H1 (cell line): ENCODE data around the gene ASTL. TPM values are rescaled to one million over a fixed set of nuclear protein-coding genes. Genes with fewer than 3 reads are reported as not detected.

Experiments used
- CTCF ChIA-PET: fragments of 300-600 bp; sonication (Branson Sonifier 250); formaldehyde crosslinking; loops from one replicate; lab custom pipeline; 2021; ENCODE audit not compliant: partially characterized antibody; lab: Charles Lee
- POLR2A ChIA-PET: fragments of 300-600 bp; sonication (Branson Sonifier 250); formaldehyde crosslinking; loops from one replicate; lab custom pipeline; 2021; ENCODE audit warnings: inconsistent platforms; ENCODE audit not compliant: partially characterized antibody; lab: Charles Lee
- DNase-seq, 2 experiments: peaks; one replicate each; pipeline versions ENCODE4 v3.0.0 to v3.0.0-alpha.2; 2010 to 2022; ENCODE audit warnings: low spot score in 2 of 2, low read depth in 1 of 2, mixed read lengths in 1 of 2
- FAIRE-seq: peaks from 2 replicates; lab custom pipeline; 2011; peaks lifted over from hg19 to GRCh38; lab: Jason Lieb, UNC
- H2AFZ ChIP-seq: 2 replicates; pipeline ENCODE4 v1.8.1; 2012; ENCODE audit warnings: low read length, inconsistent platforms
- H2AK5ac ChIP-seq: 2 replicates; pipeline ENCODE4 v1.6.1; 2013; ENCODE audit warnings: low read depth, low read length
- H2BK120ac ChIP-seq: replicated peaks from 2 replicates; pipeline ENCODE3; 2013; ENCODE audit warnings: low read depth, low read length, inconsistent platforms
- H2BK12ac ChIP-seq: 2 replicates; pipeline ENCODE4 v1.6.1; 2013; ENCODE audit warnings: low read depth, low read length
- H2BK15ac ChIP-seq: 2 replicates; pipeline ENCODE4 v1.6.1; 2013; ENCODE audit warnings: low read length
- H2BK20ac ChIP-seq: 2 replicates; pipeline ENCODE4 v1.6.1; 2013; ENCODE audit warnings: low read length
- H2BK5ac ChIP-seq: 2 replicates; pipeline ENCODE4 v1.6.1; 2013; ENCODE audit warnings: low read depth, low read length
- H3K14ac ChIP-seq: 2 replicates; pipeline ENCODE4 v1.6.1; 2013; ENCODE audit warnings: inconsistent platforms; ENCODE audit not compliant: insufficient read length
- H3K18ac ChIP-seq: 2 replicates; pipeline ENCODE4 v1.6.1; 2013; ENCODE audit warnings: low read length; ENCODE audit errors: extremely low read depth
- H3K23ac ChIP-seq: 2 replicates; pipeline ENCODE4 v1.6.1; 2013; ENCODE audit warnings: inconsistent platforms; ENCODE audit not compliant: insufficient read length
- H3K23me2 ChIP-seq: 2 replicates; pipeline ENCODE4 v1.6.1; 2013; ENCODE audit warnings: low read depth, low read length
- H3K27ac ChIP-seq: 2 replicates; pipeline ENCODE4 v1.6.1; 2011; ENCODE audit warnings: low read depth, low read length, inconsistent platforms
- H3K27me3 ChIP-seq, 4 experiments: replicated peaks in 1 of 4; 1 replicate in 1 of 4; 2 replicates in 3 of 4; pipeline versions ENCODE4 v1.6.1 to v1.8.1; 2011 to 2013; ENCODE audit warnings: low read length in 3 of 4, mild to moderate bottlenecking in 3 of 4, inconsistent platforms in 2 of 4, mixed read lengths in 2 of 4, moderate library complexity in 1 of 4; ENCODE audit not compliant: control insufficient read depth in 3 of 4, insufficient read depth in 3 of 4; ENCODE audit errors: extremely low read depth in 1 of 4
- H3K36me3 ChIP-seq, 4 experiments: 2 replicates each; pipeline versions ENCODE4 v1.6.1 to v1.8.1; 2011 to 2013; ENCODE audit warnings: mild to moderate bottlenecking in 4 of 4, low read length in 3 of 4, moderate library complexity in 2 of 4, control low read depth in 1 of 4, inconsistent platforms in 1 of 4; ENCODE audit not compliant: insufficient read depth in 4 of 4, control insufficient read depth in 2 of 4
- H3K4ac ChIP-seq: replicated peaks from 2 replicates; pipeline ENCODE3; 2013; ENCODE audit warnings: low read length, low read depth, mixed read lengths, inconsistent platforms; ENCODE audit not compliant: insufficient read length
- H3K4me1 ChIP-seq, 4 experiments: replicated peaks in 1 of 4; 1 replicate in 1 of 4; 2 replicates in 3 of 4; pipeline versions ENCODE4 v1.6.1 to v1.8.1; 2011 to 2013; ENCODE audit warnings: low read length in 3 of 4, inconsistent platforms in 2 of 4, mixed read lengths in 1 of 4; ENCODE audit not compliant: insufficient read depth in 4 of 4, control insufficient read depth in 3 of 4
- H3K4me2 ChIP-seq, 2 experiments: 2 replicates each; pipeline versions ENCODE4 v1.6.1 to v1.8.1; 2011 to 2013; ENCODE audit warnings: low read depth in 2 of 2, low read length in 2 of 2, control low read depth in 1 of 2, inconsistent platforms in 1 of 2, mild to moderate bottlenecking in 1 of 2; ENCODE audit not compliant: insufficient read depth in 1 of 2
- H3K4me3 ChIP-seq, 4 experiments: fragments of 200-600, 300-600 bp in 1 of 4; sonication (generic), shearing (Covaris generic), sonication (Bioruptor Twin) in 1 of 4; 2 replicates each; pipeline versions ENCODE4 v1.5.1 to v1.8.1; 2011 to 2016; ENCODE audit warnings: low read length in 4 of 4, low read depth in 3 of 4, control low read depth in 2 of 4, inconsistent platforms in 2 of 4, mild to moderate bottlenecking in 2 of 4, mixed read lengths in 1 of 4, moderate library complexity in 1 of 4; ENCODE audit not compliant: insufficient read depth in 2 of 4; ENCODE audit errors: extremely low read depth in 1 of 4
- H3K56ac ChIP-seq: replicated peaks from 2 replicates; pipeline ENCODE3; 2013; ENCODE audit warnings: low read depth, mild to moderate bottlenecking, mixed read lengths, low read length, inconsistent platforms; ENCODE audit not compliant: insufficient read length
- H3K79me1 ChIP-seq: 2 replicates; pipeline ENCODE4 v1.6.1; 2013; ENCODE audit warnings: low read depth, low read length, control low read depth
- H3K79me2 ChIP-seq, 2 experiments: 2 replicates each; pipeline versions ENCODE4 v1.6.1 to v1.8.1; 2012 to 2013; ENCODE audit warnings: low read length in 2 of 2, mild to moderate bottlenecking in 2 of 2, inconsistent platforms in 1 of 2; ENCODE audit not compliant: insufficient read depth in 2 of 2, control insufficient read depth in 1 of 2
- H3K9ac ChIP-seq, 4 experiments: replicated peaks in 1 of 4; 1 replicate in 1 of 4; 2 replicates in 3 of 4; pipeline versions ENCODE4 v1.6.1 to v1.8.1; 2011 to 2013; ENCODE audit warnings: low read depth in 3 of 4, low read length in 3 of 4, control low read depth in 2 of 4, mild to moderate bottlenecking in 2 of 4, moderate library complexity in 2 of 4, inconsistent platforms in 1 of 4; ENCODE audit errors: extremely low read depth in 1 of 4
- H3K9me3 ChIP-seq, 2 experiments: 2 replicates each; pipeline versions ENCODE4 v1.6.1 to v1.8.1; 2012 to 2013; ENCODE audit warnings: mild to moderate bottlenecking in 2 of 2, moderate library complexity in 2 of 2, control low read depth in 1 of 2, inconsistent platforms in 1 of 2, low read depth in 1 of 2, low read length in 1 of 2, mixed read lengths in 1 of 2; ENCODE audit not compliant: insufficient read depth in 2 of 2
- H4K20me1 ChIP-seq, 2 experiments: replicated peaks in 1 of 2; 2 replicates each; pipeline versions ENCODE3 to v1.8.1; 2011 to 2013; ENCODE audit warnings: inconsistent platforms in 2 of 2, low read length in 2 of 2, mild to moderate bottlenecking in 1 of 2; ENCODE audit not compliant: insufficient read depth in 2 of 2, control insufficient read depth in 1 of 2
- H4K5ac ChIP-seq: 2 replicates; pipeline ENCODE4 v1.6.1; 2013; ENCODE audit warnings: low read length, low read depth, mixed read lengths, inconsistent platforms; ENCODE audit not compliant: insufficient read length
- H4K8ac ChIP-seq: 2 replicates; pipeline ENCODE4 v1.8.0; 2013; ENCODE audit warnings: mild to moderate bottlenecking, moderate library complexity, low read length, inconsistent platforms; ENCODE audit not compliant: insufficient read depth; ENCODE audit errors: extremely low read depth
- H4K91ac ChIP-seq: replicated peaks from 2 replicates; pipeline ENCODE3; 2013; ENCODE audit warnings: low read length, mixed read lengths, inconsistent platforms; ENCODE audit not compliant: insufficient read length
- BACH1 ChIP-seq: IDR thresholded peaks from 2 replicates; pipeline ENCODE4 v1.6.1; 2012; ENCODE audit warnings: low read length, improper control_type of control experiment
- CREB1 ChIP-seq: IDR thresholded peaks from 2 replicates; pipeline ENCODE4 v1.6.1; 2012; ENCODE audit warnings: inconsistent platforms
- CTBP2 ChIP-seq: IDR thresholded peaks from 2 replicates; pipeline ENCODE4 v1.7.0; 2011; ENCODE audit warnings: borderline replicate concordance, mild to moderate bottlenecking, moderate library complexity, mixed read lengths, low read length; ENCODE audit not compliant: insufficient read depth, insufficient read length
- EGR1 ChIP-seq: IDR thresholded peaks from 2 replicates; pipeline ENCODE4 v1.6.1; 2011; ENCODE audit warnings: low read depth, low read length, borderline replicate concordance
- KDM4A ChIP-seq: IDR thresholded peaks from one replicate; pipeline ENCODE4 v1.7.1; 2012; ENCODE audit warnings: low read depth, mild to moderate bottlenecking, moderate library complexity, low read length, inconsistent platforms; ENCODE audit not compliant: severe bottlenecking
- KDM5A ChIP-seq: fragments of 200-600 bp; IDR thresholded peaks from 2 replicates; pipeline ENCODE4 v1.7.1; 2012; ENCODE audit warnings: mild to moderate bottlenecking, low read length, inconsistent platforms, mixed read lengths
- NANOG ChIP-seq: IDR thresholded peaks from 2 replicates; pipeline ENCODE4 v1.6.1; 2011; ENCODE audit warnings: low read length, low read depth, mild to moderate bottlenecking, inconsistent platforms; ENCODE audit not compliant: insufficient read depth, poor library complexity, severe bottlenecking
- PHF8 ChIP-seq: fragments of 200-600 bp; sonication (generic); conservative IDR thresholded peaks from 2 replicates; pipeline ENCODE4 v1.7.1; 2012; ENCODE audit warnings: low read depth, mild to moderate bottlenecking, inconsistent platforms, low read length, moderate library complexity
- RFX5 ChIP-seq: IDR thresholded peaks from 2 replicates; pipeline ENCODE4 v1.6.1; 2011; ENCODE audit warnings: low read depth, low read length, improper control_type of control experiment, borderline replicate concordance
- SAP30 ChIP-seq: fragments of 300-600 bp; sonication (generic); IDR thresholded peaks from 2 replicates; pipeline ENCODE4 v1.7.1; 2012; ENCODE audit warnings: low read length, moderate library complexity, mild to moderate bottlenecking, inconsistent platforms; ENCODE audit not compliant: insufficient read depth, insufficient replicate concordance
- SIRT6 ChIP-seq: IDR thresholded peaks from one replicate; pipeline ENCODE4 v1.7.1; 2012; ENCODE audit warnings: low read length, inconsistent platforms
- SP4 ChIP-seq: IDR thresholded peaks from 2 replicates; pipeline ENCODE4 v1.6.1; 2012; ENCODE audit warnings: low read length, inconsistent platforms
- WGBS, 2 experiments: shearing (Covaris generic) in 1 of 2; methylation state at CpG; one replicate each; pipeline versions ENCODE4 v1.1.6 to v1.1.7; 2013 to 2015; ENCODE audit warnings: low lambda C conversion rate in 2 of 2, mixed read lengths in 2 of 2, inconsistent platforms in 1 of 2, low coverage in 1 of 2, missing lambda C conversion rate in 1 of 2; ENCODE audit not compliant: insufficient replicate concordance in 2 of 2, insufficient coverage in 1 of 2, insufficient read length in 1 of 2; ENCODE audit errors: extremely low coverage in 1 of 2, missing lambda C conversion rate in 1 of 2; 5-methylcytosine and 5-hydroxymethylcytosine counted together
- polyA plus RNA-seq, 7 experiments: library from polyadenylated mRNA; depleted of rRNA in 3 of 7; stranded (reverse) in 5 of 7; unstranded in 2 of 7; fragments of >200 nt in 5 of 7; fragments of 200-250 nt in 2 of 7; gene quantifications; 1 replicate in 5 of 7; 2 replicates in 1 of 7; 4 replicates in 1 of 7; pipeline versions ENCODE4 v1.2.1 to v1.2.3, GENCODE V29; 2011 to 2013; ENCODE audit warnings: missing spikeins in 2 of 7, mixed read lengths in 2 of 7
- total RNA-seq: library from RNA; stranded (reverse); fragmentation: NEBNext Ultra II Directional; extraction: Animal tissue kit (Norgen Biotek cat#: 25700); gene quantifications from 2 replicates; pipeline ENCODE4 v1.2.1, GENCODE V29; 2021

Gene ASTL
- total and polyA plus RNA-seq, 2 of the 8 experiments (the other 6 are each of a cell fraction or from before 2014, with no cell fraction given), result 0.60 to 1.4 TPM

- no peak overlapping the region for H4K91ac ChIP-seq
- no peak overlapping the region for H4K8ac ChIP-seq
- no peaks in the 10 kb centered on the region for H3K79me1 ChIP-seq
- no peaks in the 10 kb centered on the region; a peak in 1 of 7 replicates for H3K27me3 ChIP-seq
- no peak overlapping the region for H3K4me3 ChIP-seq
- H4K20me1 ChIP-seq, result no peaks in the 10 kb centered on the region
- POLR2A ChIA-PET, result interaction anchor here (1.5 kb wide), 1 partner anchor 13 kb away, joined by 3 read pairs; no protein-coding TSS in a partner anchor
- H3K36me3 ChIP-seq, result no peaks in the 10 kb centered on the region
- no peak overlapping the region for H2AK5ac ChIP-seq
- no peak overlapping the region for H3K23ac ChIP-seq
- H3K56ac ChIP-seq, result no peak overlapping the region
- no peak overlapping the region for H3K14ac ChIP-seq
- H2BK12ac ChIP-seq, result no peak overlapping the region
- 0 out of 2 replicates have a peak overlapping the region, but pooled peaks have one; percentile 44 for H2BK5ac ChIP-seq
- no peaks in the 10 kb centered on the region for H3K9me3 ChIP-seq
- no peak overlapping the region for H2BK120ac ChIP-seq
- H4K5ac ChIP-seq, result no peak overlapping the region
- peaks cover 0 to 17% (median 4%) of the 10 kb centered on the region in 4 experiments; a peak in 6 of 7 replicates for H3K4me1 ChIP-seq
- H3K4me2 ChIP-seq, result no peak overlapping the region
- no peak overlapping the region for H3K27ac ChIP-seq
- no peak overlapping the region for H3K4ac ChIP-seq
- no peak overlapping the region for H2BK15ac ChIP-seq
- WGBS, 2 experiments, result 92% methylated on average over 5 of the region's 5 CpGs; no CpG with 5 or more reads in 1 of the 2 experiments
- no peak overlapping the region for H2BK20ac ChIP-seq
- CTCF ChIA-PET, result interaction anchor here (0.5 to 1.1 kb wide), 2 partner anchors 17 to 115 kb away, joined by 3 read pairs; no protein-coding TSS in a partner anchor
- no peak overlapping the region for H2AFZ ChIP-seq
- H3K79me2 ChIP-seq, result no peaks in the 10 kb centered on the region
- peak overlapping the region; percentile 13; the same call in 1 of the 2 replicates for H3K18ac ChIP-seq
- no peak for FAIRE-seq
- H3K9ac ChIP-seq, result no peak overlapping the region
- no peak for DNase-seq
- H3K23me2 ChIP-seq, result no peaks in the 10 kb centered on the region; the same call in 1 of the 2 replicates
- no peak for TF ChIP-seq RFX5
- TF ChIP-seq CREB1, result no peak
- TF ChIP-seq SAP30, result no peak
- no peak for TF ChIP-seq SIRT6
- TF ChIP-seq BACH1, result no peak
- TF ChIP-seq PHF8, result no peak
- TF ChIP-seq EGR1, result no peak
- no peak for TF ChIP-seq SP4
- TF ChIP-seq KDM4A, result no peak
- no peak for TF ChIP-seq CTBP2
- TF ChIP-seq NANOG, result no peak
- no peak for TF ChIP-seq KDM5A
Observed at GRCh38 chr2:96156926-96157648, 18.8 kb upstream of the ASTL start.
